Upper lobe of left lung (tissue), 6 donors: ENCODE results near the gene OR2T10. TPM values are rescaled to one million over a fixed set of nuclear protein-coding genes. Genes with fewer than 3 reads are reported as not detected.

Source experiments
- small RNA-seq, 4 donors: library from RNA; depleted of rRNA; stranded (forward); fragments of <200 nt; gene quantifications; one replicate each; pipeline ENCODE3, GENCODE V24; 2016
- total RNA-seq, 6 donors: library from RNA; depleted of rRNA in 4 of 6; stranded (reverse); fragments of >200 nt in 4 of 6; gene quantifications; one replicate each; pipeline versions ENCODE4 v1.1.0 to v1.2.1, GENCODE V29; 2016 to 2021
- donor health status: DM: no; HTN: no; CAD: no; lungs with moderate emphysema.
- donor health status: DM: no; HTN: yes; CAD: no; lungs with severe emphysema.

The OR2T10 gene
- total RNA-seq, 6 donors from 2014 or later = not detected

Small RNAs within 50 kb of the gene (small RNA-seq; reads per million reads assigned to genes)
- gene RF00019 = 0 reads per million in 4 donors

Other genes starting within 250 kb of the OR2T10 start
- gene OR14C36, start 248.9 kb downstream of the OR2T10 start, total RNA-seq = not detected
- not detected for gene OR2T4, start 236.0 kb downstream of the OR2T10 start, total RNA-seq
- gene OR2T6, start 222.0 kb downstream of the OR2T10 start, total RNA-seq = not detected
- gene OR2T1, start 194.7 kb downstream of the OR2T10 start, total RNA-seq = not detected
- gene OR2T2, start 152.1 kb downstream of the OR2T10 start, total RNA-seq = not detected
- not detected for gene OR2T3, start 124.3 kb downstream of the OR2T10 start, total RNA-seq
- not detected for gene OR2T5, start 109.1 kb downstream of the OR2T10 start, total RNA-seq
- not detected for gene OR2G6, start 89.6 kb downstream of the OR2T10 start, total RNA-seq
- not detected for gene OR2T29, start 34.9 kb downstream of the OR2T10 start, total RNA-seq
- not detected for gene OR2T34, start 22.9 kb downstream of the OR2T10 start, total RNA-seq
- gene OR2T11, start 37.4 kb upstream of the OR2T10 start, total RNA-seq = 1 to 10 TPM in 1 of 6 donors, not detected in 5; 1.8 TPM
- not detected for gene OR2T35, start 47.6 kb upstream of the OR2T10 start, total RNA-seq
- gene OR2T27, start 57.8 kb upstream of the OR2T10 start, total RNA-seq = not detected
- not detected for gene OR14I1, start 105.1 kb upstream of the OR2T10 start, total RNA-seq
- not detected for gene LYPD8, start 158.1 kb upstream of the OR2T10 start, total RNA-seq
- gene SH3BP5L, start 228.2 kb upstream of the OR2T10 start, total RNA-seq = 10 to 100 TPM; 18.5 to 35.6 (median 22.5) TPM
- gene ZNF672, start 240.5 kb upstream of the OR2T10 start, total RNA-seq = 10 to 100 TPM; 32.5 to 47.7 (median 45.8) TPM